Hepatocyte (in vitro differentiated cells): ENCODE measurements around the gene RRP7A.

Experiments
- EZH2 ChIP-seq: fragments of 200-600 bp; sonication (generic); IDR thresholded peaks from 2 replicates; pipeline ENCODE4 v1.6.1; 2016; ENCODE audit warnings: antibody characterized with exemption, mild to moderate bottlenecking, borderline replicate concordance
- TF ChIP-seq, protein P1 (sequence below): fragments of 200-600 bp; sonication (generic); IDR thresholded peaks from 2 replicates; pipeline ENCODE4 v1.5.1; 2016; ENCODE audit warnings: antibody characterized with exemption, mild to moderate bottlenecking; ENCODE audit not compliant: poor library complexity

DNA sequence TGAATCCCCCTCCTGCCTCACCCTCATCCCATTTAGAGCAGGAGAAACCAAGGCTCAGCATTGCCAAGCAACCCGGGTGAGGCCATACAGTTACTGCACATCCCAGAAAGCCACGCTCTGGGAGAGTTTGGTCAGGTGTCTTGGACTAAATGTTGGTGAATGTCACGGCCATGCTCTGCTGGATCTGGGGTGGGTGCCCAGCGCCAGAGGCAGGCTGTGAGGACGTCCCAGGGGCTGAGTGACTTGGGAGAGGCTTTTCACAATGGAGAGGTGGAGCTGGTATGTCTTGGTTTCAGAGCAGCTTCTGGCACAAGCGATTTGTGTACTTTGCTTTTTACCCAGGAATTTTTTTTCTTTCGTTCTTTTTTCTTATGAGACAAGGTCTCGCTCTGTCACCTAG, 40.8 kb upstream of the RRP7A start:
- TF ChIP-seq, protein P1, sequence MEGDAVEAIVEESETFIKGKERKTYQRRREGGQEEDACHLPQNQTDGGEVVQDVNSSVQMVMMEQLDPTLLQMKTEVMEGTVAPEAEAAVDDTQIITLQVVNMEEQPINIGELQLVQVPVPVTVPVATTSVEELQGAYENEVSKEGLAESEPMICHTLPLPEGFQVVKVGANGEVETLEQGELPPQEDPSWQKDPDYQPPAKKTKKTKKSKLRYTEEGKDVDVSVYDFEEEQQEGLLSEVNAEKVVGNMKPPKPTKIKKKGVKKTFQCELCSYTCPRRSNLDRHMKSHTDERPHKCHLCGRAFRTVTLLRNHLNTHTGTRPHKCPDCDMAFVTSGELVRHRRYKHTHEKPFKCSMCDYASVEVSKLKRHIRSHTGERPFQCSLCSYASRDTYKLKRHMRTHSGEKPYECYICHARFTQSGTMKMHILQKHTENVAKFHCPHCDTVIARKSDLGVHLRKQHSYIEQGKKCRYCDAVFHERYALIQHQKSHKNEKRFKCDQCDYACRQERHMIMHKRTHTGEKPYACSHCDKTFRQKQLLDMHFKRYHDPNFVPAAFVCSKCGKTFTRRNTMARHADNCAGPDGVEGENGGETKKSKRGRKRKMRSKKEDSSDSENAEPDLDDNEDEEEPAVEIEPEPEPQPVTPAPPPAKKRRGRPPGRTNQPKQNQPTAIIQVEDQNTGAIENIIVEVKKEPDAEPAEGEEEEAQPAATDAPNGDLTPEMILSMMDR: no peak
- no peak for TF ChIP-seq EZH2
